GM12801 (cell line): ENCODE data around the gene PHACTR3.

Experiments used
- TF ChIP-seq, protein P1 (sequence below): IDR thresholded peaks from one replicate; pipeline ENCODE4 v1.5.1; 2011; ENCODE audit warnings: control low read depth; ENCODE audit not compliant: insufficient read length; ENCODE audit errors: extremely low read depth

The PHACTR3 gene

GRCh38 chr20:59600472-59600871 is 3.9 kb upstream of the PHACTR3 start:
- TF ChIP-seq, protein P1, sequence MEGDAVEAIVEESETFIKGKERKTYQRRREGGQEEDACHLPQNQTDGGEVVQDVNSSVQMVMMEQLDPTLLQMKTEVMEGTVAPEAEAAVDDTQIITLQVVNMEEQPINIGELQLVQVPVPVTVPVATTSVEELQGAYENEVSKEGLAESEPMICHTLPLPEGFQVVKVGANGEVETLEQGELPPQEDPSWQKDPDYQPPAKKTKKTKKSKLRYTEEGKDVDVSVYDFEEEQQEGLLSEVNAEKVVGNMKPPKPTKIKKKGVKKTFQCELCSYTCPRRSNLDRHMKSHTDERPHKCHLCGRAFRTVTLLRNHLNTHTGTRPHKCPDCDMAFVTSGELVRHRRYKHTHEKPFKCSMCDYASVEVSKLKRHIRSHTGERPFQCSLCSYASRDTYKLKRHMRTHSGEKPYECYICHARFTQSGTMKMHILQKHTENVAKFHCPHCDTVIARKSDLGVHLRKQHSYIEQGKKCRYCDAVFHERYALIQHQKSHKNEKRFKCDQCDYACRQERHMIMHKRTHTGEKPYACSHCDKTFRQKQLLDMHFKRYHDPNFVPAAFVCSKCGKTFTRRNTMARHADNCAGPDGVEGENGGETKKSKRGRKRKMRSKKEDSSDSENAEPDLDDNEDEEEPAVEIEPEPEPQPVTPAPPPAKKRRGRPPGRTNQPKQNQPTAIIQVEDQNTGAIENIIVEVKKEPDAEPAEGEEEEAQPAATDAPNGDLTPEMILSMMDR = no peak

DNA sequence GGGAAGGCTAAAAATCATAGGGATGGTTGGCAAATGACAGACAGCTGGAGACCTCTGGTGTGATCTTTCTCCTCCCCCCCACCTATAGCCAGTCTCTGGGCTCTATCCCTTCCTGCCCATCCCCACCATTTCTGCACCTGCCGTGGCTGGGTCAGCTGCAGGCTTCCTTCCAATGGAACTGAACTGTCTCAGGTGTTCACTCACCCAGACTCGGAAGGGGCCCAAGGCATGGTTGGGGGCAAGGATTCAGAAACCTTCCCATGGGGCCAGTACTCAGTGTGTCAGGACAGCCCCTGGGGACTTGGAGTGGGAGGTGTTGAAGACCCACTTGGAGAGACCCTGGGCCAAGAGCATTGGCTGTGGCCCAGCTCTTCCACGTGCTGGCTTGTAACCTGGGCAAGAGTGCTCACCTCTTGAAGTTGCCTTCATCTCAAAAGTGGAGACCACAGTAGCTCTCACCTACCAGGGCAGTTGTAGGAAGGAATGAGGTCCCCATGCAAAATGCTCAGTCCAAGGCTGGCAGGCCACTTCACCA is 1.7 kb upstream of the PHACTR3 start:
- TF ChIP-seq, protein P1 = no peak

DNA sequence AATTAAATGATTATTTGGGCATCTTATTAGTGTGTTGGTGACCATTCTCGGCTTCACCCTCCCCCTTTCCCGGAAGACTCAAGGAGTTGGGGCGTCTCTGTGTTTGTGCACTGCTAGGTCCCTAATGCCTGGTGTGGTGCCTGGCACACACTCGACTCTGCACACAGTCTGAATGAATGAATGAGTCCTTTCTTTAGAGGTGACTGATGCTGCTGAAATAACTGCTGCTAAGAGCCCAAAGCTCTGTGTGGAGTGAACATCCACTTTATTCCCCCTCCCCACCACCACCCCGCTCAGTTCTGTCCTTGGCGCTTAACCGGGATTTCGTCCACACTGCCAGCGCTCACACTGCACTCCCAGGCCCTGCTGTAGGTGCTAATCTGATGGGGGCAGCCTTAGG is 1.2 kb upstream of the PHACTR3 start:
- TF ChIP-seq, protein P1 = no peak

DNA sequence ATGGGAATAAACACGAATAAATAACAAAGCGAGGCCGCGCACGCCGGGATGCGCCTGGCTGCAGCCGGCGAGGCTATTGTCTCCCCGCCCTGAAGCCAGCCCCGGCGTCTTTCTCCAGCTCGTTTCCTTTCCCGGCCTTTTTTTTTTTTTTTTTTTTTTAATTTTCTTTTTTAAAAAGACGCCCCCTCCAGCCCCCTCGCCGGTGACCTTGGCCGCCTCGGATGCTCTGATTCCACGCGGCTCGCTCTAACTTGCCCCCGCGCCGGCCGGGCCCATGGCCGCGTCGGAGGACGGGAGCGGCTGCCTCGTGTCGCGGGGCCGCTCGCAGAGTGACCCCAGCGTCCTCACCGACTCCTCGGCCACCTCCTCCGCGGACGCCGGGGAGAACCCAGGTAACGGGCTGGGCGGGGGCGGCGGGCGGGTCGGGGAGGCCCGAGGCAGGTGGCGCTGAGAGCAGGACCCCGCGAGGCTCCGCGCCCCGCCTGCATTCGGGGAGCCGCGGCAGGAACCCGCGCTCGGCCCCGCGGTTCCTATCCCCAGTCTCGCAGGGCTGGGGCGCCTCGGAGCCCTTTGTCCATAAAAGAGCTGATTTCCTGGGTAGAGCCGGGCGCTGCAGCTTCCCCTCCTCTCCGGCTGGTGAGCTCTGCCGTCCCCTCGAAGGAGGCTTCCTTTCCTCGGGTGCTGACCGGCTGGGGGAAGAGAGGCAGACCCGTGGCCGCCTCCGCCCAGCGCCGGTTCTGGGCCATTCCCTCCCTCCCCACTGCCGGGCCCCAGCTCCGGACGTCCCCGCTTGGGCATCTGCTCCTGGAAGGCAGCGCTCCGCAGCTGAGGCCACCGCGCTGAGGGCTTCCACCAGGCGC is 631 bp downstream of the PHACTR3 start:
- TF ChIP-seq, protein P1 = no peak

DNA sequence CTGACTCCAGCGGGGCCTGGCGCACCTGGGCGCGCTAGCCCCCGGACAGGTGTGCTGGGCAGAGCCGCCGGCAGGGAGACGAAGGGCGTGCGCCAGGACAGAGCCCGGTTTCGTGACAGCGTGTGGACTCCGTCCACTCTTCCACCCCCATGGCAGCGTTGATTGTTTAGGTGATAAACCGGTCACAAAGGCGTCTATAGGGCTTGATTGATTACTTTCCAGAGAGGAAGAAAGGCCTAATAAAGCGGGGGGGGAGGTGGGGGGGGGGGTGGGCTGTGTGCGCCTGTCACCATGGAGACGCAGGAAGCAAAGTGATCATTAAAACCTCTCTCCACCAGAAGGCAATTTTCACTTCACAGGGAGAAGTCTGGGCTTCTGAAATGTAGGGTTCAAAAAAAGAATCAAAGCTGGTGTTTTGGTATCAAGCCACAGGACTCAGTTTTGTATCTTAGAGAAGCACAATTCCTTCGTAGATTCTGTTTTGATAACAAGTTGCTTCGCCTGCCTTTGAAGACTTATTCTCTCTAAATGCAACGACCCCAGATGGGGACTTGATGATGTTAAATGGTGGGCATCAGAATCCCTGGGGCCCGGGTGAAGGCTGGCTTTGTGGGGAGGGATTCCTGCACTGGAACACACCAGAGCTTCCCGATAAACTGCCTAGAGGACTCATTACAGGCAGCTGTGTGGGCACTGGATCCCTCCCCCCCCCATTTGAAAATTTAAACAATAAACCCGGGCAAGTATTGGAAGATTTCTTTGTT is 1.4 kb downstream of the PHACTR3 start:
- TF ChIP-seq, protein P1 = no peak

DNA sequence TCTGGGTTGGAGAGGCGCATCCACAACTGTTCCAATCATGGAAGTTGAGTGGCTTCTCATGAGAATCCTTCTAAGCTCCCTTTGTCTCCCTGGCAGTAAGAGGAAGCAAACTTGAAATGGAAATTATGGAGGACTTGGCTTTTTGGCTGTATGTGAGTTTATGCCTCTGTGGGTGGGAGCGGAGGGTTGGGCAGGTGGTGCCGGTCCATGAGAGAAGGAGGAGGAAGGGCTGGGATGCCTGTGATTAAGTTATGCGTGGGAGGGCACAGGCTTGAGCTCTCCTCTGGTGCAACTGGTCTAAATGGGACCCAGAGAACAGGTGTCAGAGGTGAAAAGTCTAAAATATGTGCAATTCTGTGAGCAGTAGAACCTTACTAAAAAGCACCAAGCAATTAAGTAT is 2.2 kb downstream of the PHACTR3 start:
- TF ChIP-seq, protein P1 = no peak

- TF ChIP-seq, protein P1 = no peak
Observed at GRCh38 chr20:59608396-59608795, 4.1 kb downstream of the PHACTR3 start.
